ENCODE data around the gene CRELD2.

CRELD2 gene

GRCh38 chr22:49958366-49958921, 40.0 kb downstream of the CRELD2 start:
- H3K4me1 ChIP-seq (ENCODE audit: insufficient read depth, poor library complexity, severe bottlenecking) = peaks cover 10% of the 10 kb centered on the region
- no peaks in the 10 kb centered on the region for H3K27me3 ChIP-seq (ENCODE audit: insufficient read depth, poor library complexity, severe bottlenecking)
- DNase-seq (ENCODE audit: low spot score) (no peak), ATAC-seq (ENCODE audit: low read depth) (no peak)
- peaks cover 17% of the 10 kb centered on the region for H3K36me3 ChIP-seq (ENCODE audit: low read depth)
- no peak for TF ChIP-seq CTCF (IDR thresholded peaks at IDR 0.05; ENCODE audit: poor library complexity, severe bottlenecking)
- H3K4me3 ChIP-seq (ENCODE audit: severe bottlenecking) = no peak overlapping the region
- H3K9me3 ChIP-seq (ENCODE audit: severe bottlenecking) = no peaks in the 10 kb centered on the region
- H3K27ac ChIP-seq (ENCODE audit: poor library complexity, severe bottlenecking) = no peak overlapping the region

GRCh38 chr22:49958931-49959781, 40.7 kb downstream of the CRELD2 start:
- Histone ChIP-seq H3K27me3 (ENCODE audit: insufficient read depth, poor library complexity, severe bottlenecking) (no peaks in the 10 kb centered on the region), H3K9me3 (ENCODE audit: severe bottlenecking) (no peaks in the 10 kb centered on the region), H3K36me3 (ENCODE audit: low read depth) (peaks cover 25% of the 10 kb centered on the region), H3K4me1 (ENCODE audit: insufficient read depth, poor library complexity, severe bottlenecking) (peaks cover 14% of the 10 kb centered on the region), H3K27ac (ENCODE audit: poor library complexity, severe bottlenecking) (peak overlapping the region; percentile 81), H3K4me3 (ENCODE audit: severe bottlenecking) (peak overlapping the region; percentile 83)
- DNase-seq (ENCODE audit: low spot score) (no peak), ATAC-seq (ENCODE audit: low read depth) (no peak)
- no peak for TF ChIP-seq CTCF (IDR thresholded peaks at IDR 0.05; ENCODE audit: poor library complexity, severe bottlenecking)

GRCh38 chr22:49959782-49960158, 41.3 kb downstream of the CRELD2 start:
- no peak for TF ChIP-seq CTCF (IDR thresholded peaks at IDR 0.05; ENCODE audit: poor library complexity, severe bottlenecking)
- Histone ChIP-seq H3K4me1 (ENCODE audit: insufficient read depth, poor library complexity, severe bottlenecking) (peaks cover 14% of the 10 kb centered on the region), H3K9me3 (ENCODE audit: severe bottlenecking) (no peaks in the 10 kb centered on the region), H3K36me3 (ENCODE audit: low read depth) (peaks cover 29% of the 10 kb centered on the region), H3K4me3 (ENCODE audit: severe bottlenecking) (peak overlapping the region; percentile 83), H3K27me3 (ENCODE audit: insufficient read depth, poor library complexity, severe bottlenecking) (no peaks in the 10 kb centered on the region), H3K27ac (ENCODE audit: poor library complexity, severe bottlenecking) (peak overlapping the region; percentile 81)
- ATAC-seq (ENCODE audit: low read depth) (peak; percentile 40), DNase-seq (ENCODE audit: low spot score) (no peak)

DNA sequence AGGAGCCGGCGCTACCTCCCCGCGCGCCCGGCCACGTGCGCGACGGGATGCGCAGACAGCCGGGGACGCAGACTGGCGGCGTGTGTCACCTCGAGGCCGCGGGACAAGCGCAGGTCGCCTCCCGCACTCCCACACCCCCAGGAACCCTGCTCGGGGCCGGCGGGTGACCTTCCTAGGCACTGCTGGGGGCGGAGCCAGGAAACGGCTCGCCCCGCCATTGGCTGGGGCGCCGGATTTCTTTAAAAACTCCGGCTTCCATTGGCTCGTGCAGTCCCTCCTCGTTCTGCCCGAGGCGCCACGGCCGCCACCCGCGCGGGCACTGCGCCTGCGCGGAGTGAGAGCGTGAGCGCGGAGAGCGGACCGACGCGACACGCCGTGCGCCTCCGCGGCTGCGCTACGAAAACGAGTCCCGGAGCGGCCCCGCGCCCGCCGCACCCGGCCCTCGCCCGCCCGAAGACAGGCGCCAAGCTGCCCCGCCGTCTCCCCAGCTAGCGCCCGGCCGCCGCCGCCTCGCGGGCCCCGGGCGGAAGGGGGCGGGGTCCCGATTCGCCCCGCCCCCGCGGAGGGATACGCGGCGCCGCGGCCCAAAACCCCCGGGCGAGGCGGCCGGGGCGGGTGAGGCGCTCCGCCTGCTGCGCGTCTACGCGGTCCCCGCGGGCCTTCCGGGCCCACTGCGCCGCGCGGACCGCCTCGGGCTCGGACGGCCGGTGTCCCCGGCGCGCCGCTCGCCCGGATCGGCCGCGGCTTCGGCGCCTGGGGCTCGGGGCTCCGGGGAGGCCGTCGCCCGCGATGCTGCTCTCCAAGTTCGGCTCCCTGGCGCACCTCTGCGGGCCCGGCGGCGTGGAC, 41.9 kb downstream of the CRELD2 start, which contains the start of gene PIM3:
Gene PIM3, plus strand, starts transcription at position 614 of the 846 bp plus-strand sequence. Its CDS starts 176 bp downstream, at position 790.
- peak within 1 kb of the TSS; percentile 83 for H3K4me3 ChIP-seq (ENCODE audit: severe bottlenecking)
- peak within 1 kb of the TSS; percentile 81 for H3K27ac ChIP-seq (ENCODE audit: poor library complexity, severe bottlenecking)
- H3K4me1 ChIP-seq (ENCODE audit: insufficient read depth, poor library complexity, severe bottlenecking) = peaks cover 14% of the 10 kb centered on the region
- no peaks in the 10 kb centered on the region for H3K9me3 ChIP-seq (ENCODE audit: severe bottlenecking)
- peak; percentile 73 for ATAC-seq (ENCODE audit: low read depth)
- H3K36me3 ChIP-seq (ENCODE audit: low read depth) = peaks cover 34% of the 10 kb centered on the region
- no peak for TF ChIP-seq CTCF (IDR thresholded peaks at IDR 0.05; ENCODE audit: poor library complexity, severe bottlenecking)
- no peaks in the 10 kb centered on the region for H3K27me3 ChIP-seq (ENCODE audit: insufficient read depth, poor library complexity, severe bottlenecking)
- no peak for DNase-seq (ENCODE audit: low spot score)
